Measurements from ENCODE around the gene C17orf113.
"Not testable (repeated sequence)": the region's sequence is repeated elsewhere in the genome, so short reads cannot be mapped to it uniquely, and the experiment has no call there.

The C17orf113 gene

GRCh38 chr17:42042598-42043319 is 7.6 kb downstream of the C17orf113 start:
- no peak for DNase-seq (ENCODE audit: low read depth in 2 of 2, low spot score in 1 of 2)

GRCh38 chr17:42041619-42042018 is 8.8 kb downstream of the C17orf113 start:
- no peak for DNase-seq (ENCODE audit: low read depth in 2 of 2, low spot score in 1 of 2)

GRCh38 chr17:42040818-42041217 is 9.6 kb downstream of the C17orf113 start:
- DNase-seq (ENCODE audit: low read depth in 2 of 2, low spot score in 1 of 2), result no peak

DNA sequence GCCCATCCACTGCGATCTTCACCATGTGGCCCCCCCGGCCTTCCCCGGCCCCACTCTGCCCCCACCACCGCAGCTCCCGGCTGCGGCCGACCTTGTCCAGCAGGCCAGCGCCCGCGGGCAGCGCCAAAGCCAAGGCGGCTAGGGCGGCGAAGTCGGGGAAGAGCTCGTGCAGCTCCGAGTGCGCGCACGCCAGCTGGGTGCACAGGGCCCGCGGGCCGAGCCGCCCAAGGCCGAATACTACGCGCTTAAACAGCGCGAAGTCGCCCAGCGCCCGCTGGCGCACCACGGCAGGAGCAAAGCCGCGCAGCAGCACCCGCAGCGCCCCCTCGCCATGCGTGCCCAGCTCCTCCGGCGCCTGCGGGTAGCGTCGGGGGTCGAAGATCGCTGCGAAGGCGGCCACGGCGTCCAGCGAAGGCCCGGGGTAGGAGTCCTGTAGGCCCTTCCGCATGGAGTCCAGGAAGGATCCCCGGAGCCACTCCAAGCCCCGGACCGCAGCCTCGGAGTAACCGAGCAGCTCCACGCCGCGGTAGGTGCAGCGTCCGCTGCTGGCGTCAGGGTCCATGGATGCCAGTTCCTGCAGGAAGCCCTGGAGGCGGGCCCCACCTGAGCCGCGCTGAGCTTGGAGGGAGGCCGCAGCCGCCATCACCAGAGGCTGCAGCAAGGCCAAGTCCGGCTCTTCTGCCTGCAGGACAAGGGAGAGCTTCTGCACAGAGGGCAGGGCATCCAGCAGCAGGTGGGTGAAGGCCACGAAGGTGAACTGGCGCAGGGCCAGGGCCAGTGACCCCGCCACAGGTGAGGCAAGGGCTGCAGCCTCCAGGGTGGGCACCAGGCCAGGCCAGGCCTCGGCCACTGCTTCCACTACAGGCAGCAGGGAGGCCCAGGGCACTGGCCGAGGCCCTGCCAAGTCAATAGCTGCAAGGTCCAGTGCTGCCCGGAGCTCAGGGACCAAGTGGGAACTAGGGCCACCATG is 10.3 kb downstream of the C17orf113 start:
- DNase-seq (ENCODE audit: low read depth in 2 of 2, low spot score in 1 of 2), result no peak

GRCh38 chr17:42038221-42038973 is 12.0 kb downstream of the C17orf113 start:
- DNase-seq (ENCODE audit: low read depth in 2 of 2, low spot score in 1 of 2), result no peak

DNA sequence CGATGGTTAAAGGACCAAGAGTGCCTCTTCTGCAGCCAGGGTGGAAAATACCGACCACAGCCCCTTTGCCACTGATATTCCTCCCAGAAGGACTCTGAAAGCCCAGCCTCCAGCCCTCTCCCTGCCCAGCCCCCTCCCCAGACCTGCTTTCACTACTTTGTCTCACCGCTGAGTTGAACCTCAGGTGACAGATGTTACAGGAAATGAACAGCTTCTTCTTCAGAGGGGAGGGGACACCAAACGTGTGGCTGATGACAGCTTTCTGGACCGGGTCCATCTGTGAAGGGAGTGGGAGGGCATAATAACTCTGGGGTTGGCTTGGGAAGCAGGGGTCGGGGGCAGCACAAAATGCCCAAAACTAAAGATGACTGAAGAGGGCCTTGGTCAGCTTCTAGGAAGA is 16.3 kb downstream of the C17orf113 start:
- DNase-seq (ENCODE audit: low read depth in 2 of 2, low spot score in 1 of 2), result no peak

DNA sequence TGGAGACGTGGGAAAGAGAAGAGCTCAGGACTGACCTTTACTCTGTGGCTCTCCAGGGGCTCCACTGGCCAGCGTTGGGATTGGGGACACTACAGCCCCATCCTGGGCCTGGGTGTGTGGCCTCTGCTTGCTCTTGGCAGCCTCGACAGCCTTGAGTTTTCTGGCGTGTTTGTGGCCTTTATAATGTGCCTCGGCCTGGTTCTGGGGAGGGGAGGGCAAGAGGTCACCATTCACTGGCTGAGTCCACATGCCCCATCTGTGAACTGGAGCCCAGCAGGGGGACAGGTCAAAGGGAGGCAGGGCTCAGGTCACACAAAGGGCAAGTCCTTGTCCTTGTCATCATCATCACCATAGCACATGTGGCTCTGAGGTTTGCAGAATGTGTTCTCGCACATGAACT is 18.8 kb downstream of the C17orf113 start:
- DNase-seq (ENCODE audit: low read depth in 2 of 2, low spot score in 1 of 2), result no peak

- no peak for DNase-seq (ENCODE audit: low read depth in 2 of 2, low spot score in 1 of 2)
Observed at GRCh38 chr17:42028791-42029127, 21.6 kb downstream of the C17orf113 start.

DNA sequence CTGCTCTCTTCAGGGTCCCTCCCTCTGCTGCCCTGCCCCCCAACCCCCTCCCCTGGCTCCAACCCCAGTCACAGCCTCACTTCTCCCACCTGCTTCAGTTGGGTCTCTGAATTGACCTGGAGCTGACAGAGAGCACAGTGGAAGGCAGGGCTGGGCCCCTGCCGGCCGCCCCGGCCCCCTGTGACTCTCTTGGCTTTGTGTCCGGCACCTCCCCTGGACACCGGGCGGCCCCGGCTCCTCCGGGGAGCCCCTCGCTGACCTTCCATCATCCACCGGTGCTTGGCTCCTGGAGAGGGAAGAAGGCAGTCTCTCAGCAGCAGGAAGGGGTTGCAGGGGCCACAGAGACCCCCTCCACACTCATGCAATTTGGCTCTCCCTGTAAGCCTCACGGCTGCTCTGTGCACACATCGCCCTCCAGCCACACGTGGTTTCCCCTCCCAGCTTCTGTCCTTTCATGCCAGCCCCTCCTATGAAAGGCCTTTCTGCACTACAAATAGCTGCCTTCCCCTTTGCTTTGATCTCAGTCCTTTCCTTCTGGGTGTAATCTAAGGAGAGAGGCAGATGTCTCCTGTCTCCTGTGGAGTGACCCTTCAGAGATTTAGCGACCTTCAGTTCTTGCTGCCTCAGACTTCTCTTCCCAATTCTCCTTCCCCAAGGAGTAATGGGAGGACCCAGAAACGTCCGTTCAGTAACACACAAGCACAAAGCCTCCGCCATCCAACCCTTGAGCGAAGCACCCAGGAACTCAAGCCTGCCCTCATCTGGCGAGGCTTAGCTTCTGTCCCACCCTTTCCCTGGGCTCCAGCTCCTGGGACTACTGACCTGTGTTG is 22.2 kb downstream of the C17orf113 start:
- DNase-seq (ENCODE audit: low read depth in 2 of 2, low spot score in 1 of 2), result no peak

DNA sequence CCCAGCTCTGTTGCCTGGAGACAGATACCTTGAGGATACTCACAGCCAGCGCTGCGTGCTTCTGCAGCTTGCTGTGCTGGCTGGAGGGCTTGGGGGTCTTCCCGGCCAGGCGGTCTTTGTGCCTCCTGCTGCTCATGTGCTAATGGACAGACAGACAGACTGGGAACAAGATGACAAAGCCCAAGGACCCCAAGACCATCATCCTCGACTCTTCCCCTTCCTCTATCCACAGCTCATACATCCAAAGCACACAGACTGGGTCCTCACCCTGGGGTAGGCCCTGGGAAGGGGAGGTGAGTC is 22.9 kb downstream of the C17orf113 start:
- no peak for DNase-seq (ENCODE audit: low read depth in 2 of 2, low spot score in 1 of 2)

- DNase-seq (ENCODE audit: low read depth in 2 of 2, low spot score in 1 of 2), result no peak
Observed at GRCh38 chr17:42026857-42027589, 23.4 kb downstream of the C17orf113 start.

DNA sequence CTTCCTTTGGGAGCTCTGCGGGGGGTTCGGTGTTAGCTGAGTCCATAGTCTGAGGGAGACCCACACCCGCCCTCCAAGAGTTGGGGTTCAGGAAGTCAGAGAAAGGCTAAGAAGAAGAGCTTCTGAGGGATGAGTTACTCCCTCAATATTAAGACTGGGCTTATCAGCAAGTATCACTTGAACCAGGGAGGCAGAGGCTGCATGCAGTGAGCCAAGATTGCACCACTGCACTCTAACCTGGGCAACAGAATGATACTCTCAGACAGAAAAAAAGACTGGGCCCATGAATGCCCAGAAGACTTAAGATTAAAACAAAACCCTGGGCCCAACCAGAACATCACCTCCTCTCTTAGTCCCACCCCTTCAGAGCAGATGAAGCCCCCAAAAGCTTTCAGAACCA is 24.5 kb downstream of the C17orf113 start:
- no peak for DNase-seq (ENCODE audit: low read depth in 2 of 2, low spot score in 1 of 2)

DNA sequence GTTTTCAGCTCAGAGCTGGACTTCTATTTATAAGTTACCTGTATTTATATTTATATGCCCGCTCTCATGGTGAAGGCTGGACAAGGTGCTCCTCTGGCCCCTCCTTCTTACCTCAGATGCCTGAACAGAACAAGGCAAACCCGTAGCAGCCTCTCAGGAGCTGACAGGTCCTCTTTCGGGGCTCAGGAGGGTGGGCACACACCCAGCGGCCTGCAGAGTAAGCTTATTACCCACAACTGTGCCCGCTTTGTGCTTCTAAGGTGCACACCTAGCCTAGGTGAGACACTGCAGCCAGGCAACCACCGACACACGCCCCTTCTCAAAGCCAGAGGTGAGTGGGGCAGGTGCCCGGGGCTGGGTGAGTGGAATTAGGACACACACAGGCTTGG is 25.2 kb downstream of the C17orf113 start:
- no peak for DNase-seq (ENCODE audit: low read depth in 2 of 2, low spot score in 1 of 2)

- DNase-seq (ENCODE audit: low read depth in 2 of 2, low spot score in 1 of 2), result no peak
Observed at GRCh38 chr17:42023524-42024349, 26.7 kb downstream of the C17orf113 start.

- not testable (repeated sequence) for DNase-seq (ENCODE audit: low read depth in 2 of 2, low spot score in 1 of 2)
Observed at GRCh38 chr17:42020845-42021244, 29.6 kb downstream of the C17orf113 start.

- peak; percentile 80 to 86 for DNase-seq (ENCODE audit: low read depth in 2 of 2, low spot score in 1 of 2)
Observed at GRCh38 chr17:42019509-42020404, 30.6 kb downstream of the C17orf113 start, which contains the start of gene NKIRAS2. TSS of gene NKIRAS2 (plus strand) at chr17:42020090. CDS start at chr17:42021578, 1,488 bp downstream.

- DNase-seq (ENCODE audit: low read depth in 2 of 2, low spot score in 1 of 2), result no peak
Observed at GRCh38 chr17:42018988-42019387, 31.4 kb downstream of the C17orf113 start.

DNA sequence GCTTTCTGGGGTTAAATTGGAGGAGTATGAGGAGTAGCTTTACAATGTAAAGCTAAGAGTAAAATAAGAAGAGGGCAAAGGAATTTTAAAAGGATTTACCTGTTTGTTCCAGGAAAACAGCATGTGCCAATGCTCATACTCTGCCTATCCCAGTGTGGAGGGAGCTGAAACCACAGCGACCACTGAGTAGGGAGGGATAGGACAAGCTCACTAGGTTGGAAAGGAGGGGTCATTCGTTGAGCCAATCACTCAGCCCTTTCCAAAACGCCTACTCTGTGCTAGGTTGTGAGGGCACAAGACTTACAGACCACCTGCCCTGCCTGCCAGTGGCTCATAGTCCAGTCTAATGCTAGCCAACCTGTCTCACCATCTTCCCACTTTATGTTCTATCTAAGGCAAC is 32.1 kb downstream of the C17orf113 start:
- no peak for DNase-seq (ENCODE audit: low read depth in 2 of 2, low spot score in 1 of 2)
